DMS53 treated with DMSO at 0.1 percent for 48 hours (cell line): ENCODE data around the gene TM4SF5.

Source experiments
- DNase-seq: peaks from one replicate; lab custom pipeline; 2025; ENCODE audit not compliant: unreplicated experiment; lab: John Stamatoyannopoulos, UW

The TM4SF5 gene

GRCh38 chr17:4744999-4745969 lies 26.4 kb upstream of the TM4SF5 start:
- DNase-seq: no peak

GRCh38 chr17:4747847-4748246 lies 23.8 kb upstream of the TM4SF5 start:
- no peak for DNase-seq

DNA sequence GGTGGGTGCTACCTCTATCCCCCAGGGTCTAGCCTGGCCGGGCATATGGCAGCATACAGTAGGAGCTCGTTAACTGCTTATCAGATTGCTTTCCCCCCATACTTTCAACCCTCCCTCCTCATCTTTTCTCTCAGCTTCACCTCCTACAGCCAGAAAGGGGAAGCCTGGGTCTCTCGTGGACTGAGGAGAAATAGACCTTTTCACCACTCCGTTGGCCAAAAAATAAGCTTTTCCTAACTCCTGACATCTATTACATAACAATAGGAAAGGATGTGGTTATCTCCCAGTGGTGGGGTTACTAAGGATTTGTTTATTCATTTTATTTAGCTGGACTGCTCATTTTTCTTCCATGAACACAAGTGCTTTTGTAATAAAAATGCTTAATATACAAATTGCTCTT lies 23.0 kb upstream of the TM4SF5 start:
- DNase-seq: no peak

DNA sequence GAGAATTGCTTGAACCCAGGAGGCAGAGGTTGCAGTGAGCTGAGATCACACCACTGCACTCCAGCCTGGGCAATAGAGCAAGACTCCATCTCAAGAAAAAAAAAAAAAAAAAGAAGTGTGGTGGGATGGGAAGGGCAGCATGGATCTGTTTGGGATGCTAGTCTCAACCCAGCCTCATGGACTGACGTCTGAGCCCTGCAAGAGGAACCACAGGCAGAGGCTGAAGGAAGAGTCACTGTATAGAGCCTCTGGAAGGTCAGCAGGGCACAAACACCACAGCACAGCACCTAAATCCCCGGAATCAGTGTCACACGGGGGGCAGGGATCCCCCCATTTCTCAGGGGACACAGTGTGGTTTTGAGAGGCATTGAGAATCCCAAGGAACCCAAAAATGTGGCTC lies 21.1 kb upstream of the TM4SF5 start:
- DNase-seq: no peak

DNA sequence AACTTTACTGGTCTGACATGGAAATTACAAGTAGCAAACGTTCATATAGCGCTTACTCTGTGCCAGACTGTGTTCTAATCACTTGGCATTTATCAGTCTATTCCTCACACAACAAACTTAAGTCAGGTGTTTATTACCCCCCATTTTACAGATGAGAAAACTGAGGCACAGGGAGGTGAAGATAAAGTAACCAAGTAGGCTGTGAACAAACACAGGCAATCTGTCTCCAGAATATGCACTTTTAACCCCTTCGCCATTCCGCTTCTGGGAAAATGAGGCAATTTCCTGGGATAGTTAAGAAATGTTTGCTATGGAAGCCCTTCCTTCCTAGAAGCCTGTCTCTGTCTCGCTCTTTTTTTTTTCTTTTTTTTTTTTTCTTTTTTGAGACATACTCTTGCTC lies 19.8 kb upstream of the TM4SF5 start:
- no peak for DNase-seq

DNA sequence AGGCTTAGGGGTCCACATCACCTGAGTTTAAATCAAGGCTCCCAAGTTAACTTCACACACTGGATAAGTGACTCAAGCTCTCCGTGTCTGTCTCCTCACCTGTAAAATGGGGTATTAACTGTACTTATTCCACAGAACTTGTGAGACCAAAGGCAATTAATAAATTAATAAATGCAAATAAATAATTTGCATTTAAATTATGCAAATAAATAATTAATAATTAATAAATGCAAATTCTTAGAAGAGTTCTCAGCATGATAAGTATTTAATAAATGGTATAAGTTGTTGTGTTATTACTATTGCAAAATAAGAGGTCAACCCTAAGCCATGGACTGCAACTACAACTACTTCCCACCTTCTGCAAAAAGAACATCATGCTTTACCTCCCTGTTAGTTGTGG lies 18.3 kb upstream of the TM4SF5 start:
- DNase-seq: no peak

DNA sequence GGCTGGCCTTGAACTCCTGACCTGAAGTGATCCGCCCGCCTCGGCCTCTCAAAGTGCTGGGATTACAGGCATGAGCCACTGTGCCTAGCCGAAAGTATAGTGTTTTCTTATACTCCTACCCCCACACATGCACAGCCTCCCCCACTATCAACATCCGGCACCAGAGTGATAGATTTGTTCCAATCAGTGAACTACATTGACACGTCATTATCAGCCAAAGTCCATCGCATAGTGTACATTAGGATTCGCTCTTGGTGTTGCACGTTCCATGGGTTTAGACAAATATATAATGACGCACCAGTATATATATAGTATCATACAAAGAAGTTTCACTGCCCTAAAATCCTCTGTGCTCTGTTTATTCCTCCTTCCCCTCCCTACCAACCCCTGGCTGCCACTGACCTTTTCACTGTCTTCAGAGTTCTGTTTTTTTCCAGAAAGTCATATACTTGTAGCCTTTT lies 11.9 kb upstream of the TM4SF5 start:
- DNase-seq: no peak

DNA sequence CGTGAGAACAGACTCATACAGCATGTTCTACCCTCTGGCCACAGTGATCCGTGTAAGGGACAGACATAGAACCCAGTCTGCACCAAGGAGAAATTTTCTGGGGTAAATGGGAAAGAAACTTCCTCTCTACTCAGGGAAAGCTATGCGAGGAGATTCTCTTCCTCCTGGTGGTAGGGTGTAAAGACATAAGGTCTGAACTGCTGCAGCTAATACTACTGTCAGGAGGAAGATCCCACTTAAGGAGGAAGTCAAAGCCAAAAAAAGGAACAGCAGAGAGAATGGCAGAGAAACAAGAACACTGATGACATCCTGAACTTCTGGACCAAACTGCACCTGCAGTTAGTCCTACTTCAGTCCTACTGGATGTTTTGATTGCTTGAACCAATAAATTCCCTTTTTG lies 7.1 kb upstream of the TM4SF5 start:
- no peak for DNase-seq

GRCh38 chr17:4766201-4766600 lies 5.5 kb upstream of the TM4SF5 start:
- DNase-seq: no peak

DNA sequence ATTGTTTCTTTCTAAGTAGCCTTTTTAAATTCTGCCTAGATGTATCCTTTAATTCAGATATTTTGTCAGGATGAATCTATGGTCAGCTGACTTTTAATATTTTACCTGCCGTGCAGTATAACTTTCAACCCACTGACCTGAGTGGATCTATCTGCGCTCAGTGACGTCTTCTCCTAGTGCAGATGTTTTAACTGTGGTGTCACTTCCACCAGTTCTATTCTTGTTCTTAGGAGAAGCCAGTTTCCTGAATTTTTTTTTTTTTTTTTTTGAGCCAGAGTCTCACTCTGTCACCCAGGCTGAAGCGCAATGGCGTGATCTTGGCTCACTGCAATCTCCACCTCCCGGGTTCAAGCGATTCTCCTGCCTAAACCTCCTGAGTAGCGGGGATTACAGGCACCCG lies 5.0 kb upstream of the TM4SF5 start:
- DNase-seq: no peak

DNA sequence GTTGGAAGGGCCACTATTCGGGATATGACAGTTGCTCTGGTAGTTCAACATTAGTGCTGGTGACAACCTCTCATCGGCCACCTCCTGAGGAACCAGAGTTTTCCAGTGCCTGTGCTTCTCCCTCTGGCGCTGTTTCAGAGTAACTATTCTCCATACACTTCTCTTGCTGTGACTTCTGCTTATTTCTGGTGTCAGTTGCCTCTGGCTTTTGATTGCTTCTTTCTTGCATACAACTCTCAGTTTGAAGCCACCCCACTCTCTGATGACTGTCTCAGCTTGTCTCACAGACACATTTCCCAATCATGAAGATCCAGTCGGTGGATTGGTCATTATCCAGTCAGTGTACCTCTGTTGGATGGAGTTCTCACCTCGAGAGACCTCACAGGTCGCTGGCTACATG lies 3.4 kb upstream of the TM4SF5 start:
- DNase-seq: no peak

DNA sequence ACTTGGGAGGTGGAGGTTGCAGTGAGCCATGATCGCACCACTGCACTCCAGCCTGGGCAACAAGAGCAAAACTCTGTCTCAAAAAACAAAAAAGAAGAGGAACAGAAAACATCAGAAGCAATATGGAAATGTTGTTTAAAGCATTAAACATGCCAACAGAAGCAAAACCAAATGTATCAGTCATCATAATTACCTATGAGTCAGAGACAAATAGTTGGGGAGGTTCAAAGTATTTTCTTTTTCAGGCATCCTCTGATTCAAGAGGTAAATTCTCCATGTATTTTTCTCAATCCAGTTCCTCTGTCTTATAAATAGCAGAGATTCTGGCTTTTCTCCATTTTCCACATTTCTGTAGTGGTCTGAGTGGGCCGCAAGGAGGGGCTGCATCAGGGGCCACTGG lies 2.1 kb upstream of the TM4SF5 start:
- no peak for DNase-seq

DNA sequence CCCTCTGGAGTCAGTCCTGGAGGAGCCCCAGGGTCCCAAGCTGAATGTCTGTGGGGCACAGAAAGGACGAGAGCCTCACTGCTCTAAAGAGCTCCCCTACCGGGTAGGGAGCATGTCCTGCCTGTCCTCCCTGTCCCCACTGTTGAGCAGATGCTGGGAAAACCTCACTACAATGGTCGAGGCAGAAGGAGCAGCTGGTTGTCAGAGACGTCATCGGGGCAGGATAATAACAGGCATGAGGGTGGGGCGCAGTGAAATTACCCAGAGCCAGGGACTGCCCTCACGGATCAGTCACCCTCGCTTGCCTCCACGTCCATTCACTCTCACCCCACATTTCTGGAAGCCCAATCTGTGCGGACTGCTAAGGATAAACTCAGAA lies 538 bp downstream of the TM4SF5 start:
- no peak for DNase-seq

- no peak for DNase-seq
These were observed 6.5 kb downstream of the TM4SF5 start for GRCh38 chr17:4777969-4778760.

- DNase-seq: no peak
These were observed 8.8 kb downstream of the TM4SF5 start for GRCh38 chr17:4780325-4780955.

GRCh38 chr17:4782652-4783051 lies 11.0 kb downstream of the TM4SF5 start:
- DNase-seq: no peak

- DNase-seq: peak; percentile 8
These were observed 13.8 kb downstream of the TM4SF5 start for GRCh38 chr17:4785311-4786105.

DNA sequence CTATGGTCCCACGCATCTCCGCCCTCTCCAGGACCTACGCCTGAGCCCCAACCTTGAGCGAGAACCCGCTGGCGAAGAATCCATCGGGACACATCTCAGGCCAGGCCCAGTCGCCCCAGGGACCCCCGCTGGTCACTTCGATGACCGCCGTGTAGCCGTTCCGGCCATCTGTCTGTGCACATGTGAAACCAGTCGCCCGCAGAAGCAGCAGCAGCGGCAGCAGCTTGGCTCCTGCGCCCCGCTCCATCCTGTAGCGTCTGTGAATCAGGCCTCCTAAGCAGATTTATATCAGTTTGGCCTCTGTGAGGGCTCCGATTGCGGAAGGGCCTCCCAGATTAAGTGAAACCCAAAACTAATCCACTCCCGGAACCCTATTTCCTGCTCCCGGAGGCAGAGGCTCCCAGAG lies 14.4 kb downstream of the TM4SF5 start, which contains the start of gene VMO1:
Gene VMO1, minus strand, starts transcription at position 259 of the 406 bp plus-strand sequence. Its CDS starts 12 bp downstream, at position 247.
- DNase-seq: peak; percentile 3

- DNase-seq: no peak
These were observed 14.8 kb downstream of the TM4SF5 start for GRCh38 chr17:4786516-4786915.

DNA sequence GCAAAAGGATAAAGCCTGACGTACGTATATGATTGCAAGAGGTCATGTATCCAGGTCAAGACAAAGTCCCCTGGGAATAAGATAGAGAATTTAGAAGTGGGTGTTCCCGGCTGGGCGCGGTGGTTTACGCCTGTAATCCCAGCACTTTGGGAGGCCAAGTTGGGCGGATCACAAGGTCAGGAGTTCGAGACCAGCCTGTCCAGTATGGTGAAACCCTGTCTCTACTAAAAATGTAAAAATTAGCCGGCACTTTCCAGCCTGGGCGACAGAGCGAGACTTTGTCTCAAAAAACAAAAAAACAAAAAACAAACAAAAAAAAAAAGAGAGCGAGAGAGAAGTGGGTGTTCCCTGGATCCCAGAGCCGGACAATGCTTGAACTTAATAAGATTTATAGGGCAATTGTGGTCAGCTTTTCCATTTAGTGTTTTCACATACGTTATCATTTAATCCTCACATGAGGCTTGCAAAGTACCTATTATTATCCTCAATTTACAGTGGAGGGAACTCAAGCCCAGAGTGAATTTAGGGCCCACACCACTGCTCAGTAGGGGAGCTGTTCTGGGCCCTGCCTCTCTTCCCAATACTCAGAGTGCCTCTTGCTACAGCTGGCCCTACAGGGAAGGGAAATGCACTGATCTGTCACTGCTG lies 16.6 kb downstream of the TM4SF5 start:
- DNase-seq: no peak
